ENCODE results near the gene CAMTA1. TPM values are rescaled to one million over a fixed set of nuclear protein-coding genes. Genes with fewer than 3 reads are reported as not detected.

Gene CAMTA1
- total RNA-seq, 1 donor from 2014 or later, result 77.6 TPM

DNA sequence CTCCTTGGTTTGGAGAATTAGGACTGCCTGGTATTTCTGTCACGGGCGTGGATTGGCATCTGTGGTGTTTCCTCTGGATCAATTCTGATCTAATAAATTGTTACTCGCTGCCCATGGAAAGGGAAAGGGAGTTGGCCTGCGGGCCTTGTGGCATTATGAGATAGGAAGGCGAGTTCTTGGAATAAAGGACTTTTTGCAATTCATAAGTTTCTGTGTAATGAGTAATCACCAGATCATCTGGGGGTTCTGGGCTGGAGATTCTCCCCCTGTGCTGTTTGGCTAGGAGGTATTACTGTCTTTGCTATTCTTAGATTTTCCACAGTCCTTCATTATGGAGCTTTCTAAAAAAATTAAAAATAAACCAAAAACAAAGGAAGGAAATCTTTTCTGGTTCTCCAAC, 315.9 kb downstream of the CAMTA1 start:
- Histone ChIP-seq H3K9ac (ENCODE audit: low read length) (no peak overlapping the region), H3K4me2 (ENCODE audit: low read length) (peak overlapping the region; percentile 41), H3K27ac (ENCODE audit: low read depth, low read length) (no peak overlapping the region), H3K79me2 (ENCODE audit: insufficient read depth, low read length) (no peaks in the 10 kb centered on the region), H2AFZ (ENCODE audit: low read depth, low read length) (no peak overlapping the region), H3K4me3 (ENCODE audit: insufficient read depth, low read depth, low read length) (no peak overlapping the region), H4K20me1 (ENCODE audit: insufficient read depth, low read length) (no peaks in the 10 kb centered on the region), H3K9me3 (ENCODE audit: insufficient read depth, low read depth, low read length) (no peaks in the 10 kb centered on the region), H3K36me3 (ENCODE audit: insufficient read depth, low read length) (no peaks in the 10 kb centered on the region), H3K4me1 (ENCODE audit: insufficient read depth, low read length) (peaks cover 11% of the 10 kb centered on the region), H3K27me3 (ENCODE audit: insufficient read depth, low read length) (peaks cover 7% of the 10 kb centered on the region)
- H3K27ac Mint-ChIP-seq (ENCODE audit: unreplicated experiment), result no peak overlapping the region
- TF ChIP-seq EZH2 (IDR thresholded peaks at IDR 0.05; ENCODE audit: insufficient read depth, low read length), result no peak
- TF ChIP-seq, protein P1, sequence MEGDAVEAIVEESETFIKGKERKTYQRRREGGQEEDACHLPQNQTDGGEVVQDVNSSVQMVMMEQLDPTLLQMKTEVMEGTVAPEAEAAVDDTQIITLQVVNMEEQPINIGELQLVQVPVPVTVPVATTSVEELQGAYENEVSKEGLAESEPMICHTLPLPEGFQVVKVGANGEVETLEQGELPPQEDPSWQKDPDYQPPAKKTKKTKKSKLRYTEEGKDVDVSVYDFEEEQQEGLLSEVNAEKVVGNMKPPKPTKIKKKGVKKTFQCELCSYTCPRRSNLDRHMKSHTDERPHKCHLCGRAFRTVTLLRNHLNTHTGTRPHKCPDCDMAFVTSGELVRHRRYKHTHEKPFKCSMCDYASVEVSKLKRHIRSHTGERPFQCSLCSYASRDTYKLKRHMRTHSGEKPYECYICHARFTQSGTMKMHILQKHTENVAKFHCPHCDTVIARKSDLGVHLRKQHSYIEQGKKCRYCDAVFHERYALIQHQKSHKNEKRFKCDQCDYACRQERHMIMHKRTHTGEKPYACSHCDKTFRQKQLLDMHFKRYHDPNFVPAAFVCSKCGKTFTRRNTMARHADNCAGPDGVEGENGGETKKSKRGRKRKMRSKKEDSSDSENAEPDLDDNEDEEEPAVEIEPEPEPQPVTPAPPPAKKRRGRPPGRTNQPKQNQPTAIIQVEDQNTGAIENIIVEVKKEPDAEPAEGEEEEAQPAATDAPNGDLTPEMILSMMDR (IDR thresholded peaks at IDR 0.05; ENCODE audit: insufficient read depth, low read depth, low read length), result no peak
- H3K4me1 Mint-ChIP-seq (ENCODE audit: low read depth, unreplicated experiment), result peaks cover 4% of the 10 kb centered on the region
- peaks cover 4% of the 10 kb centered on the region for H3K9me3 Mint-ChIP-seq (ENCODE audit: unreplicated experiment)
- DNase-seq (ENCODE audit: low read depth) (peak; percentile 53), FAIRE-seq (no peak)
- H3K27me3 Mint-ChIP-seq (ENCODE audit: low read depth, unreplicated experiment), result peaks cover 37% of the 10 kb centered on the region
- no peak overlapping the region for H3K4me3 Mint-ChIP-seq (ENCODE audit: unreplicated experiment)
- H3K36me3 Mint-ChIP-seq (ENCODE audit: low read depth, unreplicated experiment), result peaks cover 3% of the 10 kb centered on the region

DNA sequence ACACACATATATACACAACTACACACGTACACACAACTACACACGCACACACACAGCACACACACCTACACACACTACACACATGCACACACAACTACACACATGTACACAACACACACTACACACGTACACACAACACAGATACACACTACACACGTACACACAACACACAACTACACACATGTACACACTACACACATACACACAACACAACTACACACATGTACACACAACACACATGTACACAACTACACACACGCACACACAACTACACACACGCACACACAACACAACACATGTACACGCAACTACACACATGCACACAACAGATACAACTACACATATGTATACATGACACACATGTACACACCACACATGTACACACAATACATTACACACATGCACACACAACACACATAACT, 318.1 kb downstream of the CAMTA1 start:
- Histone ChIP-seq H3K9ac (ENCODE audit: low read length) (no peak overlapping the region), H3K4me1 (ENCODE audit: insufficient read depth, low read length) (peaks cover 11% of the 10 kb centered on the region), H3K27ac (ENCODE audit: low read depth, low read length) (no peak overlapping the region), H3K79me2 (ENCODE audit: insufficient read depth, low read length) (no peaks in the 10 kb centered on the region), H3K4me3 (ENCODE audit: insufficient read depth, low read depth, low read length) (no peak overlapping the region), H3K36me3 (ENCODE audit: insufficient read depth, low read length) (no peaks in the 10 kb centered on the region), H3K4me2 (ENCODE audit: low read length) (no peak overlapping the region), H4K20me1 (ENCODE audit: insufficient read depth, low read length) (no peaks in the 10 kb centered on the region), H3K9me3 (ENCODE audit: insufficient read depth, low read depth, low read length) (no peaks in the 10 kb centered on the region), H3K27me3 (ENCODE audit: insufficient read depth, low read length) (peaks cover 2% of the 10 kb centered on the region), H2AFZ (ENCODE audit: low read depth, low read length) (no peak overlapping the region)
- Mint-ChIP-seq H3K4me1 (ENCODE audit: low read depth, unreplicated experiment) (peaks cover 4% of the 10 kb centered on the region), H3K4me3 (ENCODE audit: unreplicated experiment) (no peak overlapping the region), H3K27ac (ENCODE audit: unreplicated experiment) (no peak overlapping the region), H3K9me3 (ENCODE audit: unreplicated experiment) (peaks cover 2% of the 10 kb centered on the region), H3K36me3 (ENCODE audit: low read depth, unreplicated experiment) (peaks cover 3% of the 10 kb centered on the region), H3K27me3 (ENCODE audit: low read depth, unreplicated experiment) (peaks cover 23% of the 10 kb centered on the region)
- TF ChIP-seq, protein P1 (IDR thresholded peaks at IDR 0.05; ENCODE audit: insufficient read depth, low read depth, low read length), result no peak
- TF ChIP-seq EZH2 (IDR thresholded peaks at IDR 0.05; ENCODE audit: insufficient read depth, low read length), result no peak
- FAIRE-seq (peak; percentile 71), DNase-seq (ENCODE audit: low read depth) (peak; percentile 18)

DNA sequence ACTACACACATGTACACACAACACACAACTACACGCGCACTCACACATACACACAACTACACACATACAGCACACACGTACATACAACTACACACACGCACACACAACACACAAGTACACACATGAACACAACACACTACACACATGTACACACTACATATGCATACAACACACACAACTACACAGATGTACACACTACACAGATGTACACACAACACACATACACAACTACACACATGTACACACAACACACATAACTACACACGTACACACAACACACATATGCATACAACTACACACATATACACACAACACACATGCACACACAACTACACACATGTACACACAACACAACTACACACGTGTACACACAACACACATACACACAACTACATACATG, 318.6 kb downstream of the CAMTA1 start:
- Histone ChIP-seq H3K27me3 (ENCODE audit: insufficient read depth, low read length) (peaks cover 2% of the 10 kb centered on the region), H3K9ac (ENCODE audit: low read length) (no peak overlapping the region), H2AFZ (ENCODE audit: low read depth, low read length) (no peak overlapping the region), H3K4me3 (ENCODE audit: insufficient read depth, low read depth, low read length) (no peak overlapping the region), H3K4me1 (ENCODE audit: insufficient read depth, low read length) (peaks cover 11% of the 10 kb centered on the region), H3K79me2 (ENCODE audit: insufficient read depth, low read length) (no peaks in the 10 kb centered on the region), H3K36me3 (ENCODE audit: insufficient read depth, low read length) (no peaks in the 10 kb centered on the region), H4K20me1 (ENCODE audit: insufficient read depth, low read length) (no peaks in the 10 kb centered on the region), H3K27ac (ENCODE audit: low read depth, low read length) (no peak overlapping the region), H3K9me3 (ENCODE audit: insufficient read depth, low read depth, low read length) (no peaks in the 10 kb centered on the region), H3K4me2 (ENCODE audit: low read length) (no peak overlapping the region)
- Mint-ChIP-seq H3K9me3 (ENCODE audit: unreplicated experiment) (peaks cover 3% of the 10 kb centered on the region), H3K36me3 (ENCODE audit: low read depth, unreplicated experiment) (peaks cover 3% of the 10 kb centered on the region), H3K4me3 (ENCODE audit: unreplicated experiment) (no peak overlapping the region), H3K27ac (ENCODE audit: unreplicated experiment) (no peak overlapping the region), H3K27me3 (ENCODE audit: low read depth, unreplicated experiment) (peaks cover 23% of the 10 kb centered on the region), H3K4me1 (ENCODE audit: low read depth, unreplicated experiment) (peaks cover 4% of the 10 kb centered on the region)
- DNase-seq (ENCODE audit: low read depth), result peak; percentile 24
- TF ChIP-seq, protein P1 (IDR thresholded peaks at IDR 0.05; ENCODE audit: insufficient read depth, low read depth, low read length), result no peak
- no peak for TF ChIP-seq EZH2 (IDR thresholded peaks at IDR 0.05; ENCODE audit: insufficient read depth, low read length)
- FAIRE-seq, result no peak

All from astrocyte (in vitro differentiated cells and primary cell).